Stimulated activated CD4-positive, alpha-beta T cell treated with anti-CD3 and anti-CD28 coated beads, Interleukin-12 subunit alpha, Interleukin-12 subunit beta, amount 100 ng/mL, for 48 hours (primary cell): ENCODE measurements around the gene UPK1A.
"Not testable (repeated sequence)": the region's sequence is repeated elsewhere in the genome, so short reads cannot be mapped to it uniquely, and the experiment has no call there.

ENCODE experiments used
- DNase-seq, 3 donors: peaks; one replicate each; pipeline ENCODE4 v3.0.0-alpha.2; 2020; ENCODE audit warnings: low read depth in 2 of 3, low spot score in 1 of 3

Gene UPK1A

DNA sequence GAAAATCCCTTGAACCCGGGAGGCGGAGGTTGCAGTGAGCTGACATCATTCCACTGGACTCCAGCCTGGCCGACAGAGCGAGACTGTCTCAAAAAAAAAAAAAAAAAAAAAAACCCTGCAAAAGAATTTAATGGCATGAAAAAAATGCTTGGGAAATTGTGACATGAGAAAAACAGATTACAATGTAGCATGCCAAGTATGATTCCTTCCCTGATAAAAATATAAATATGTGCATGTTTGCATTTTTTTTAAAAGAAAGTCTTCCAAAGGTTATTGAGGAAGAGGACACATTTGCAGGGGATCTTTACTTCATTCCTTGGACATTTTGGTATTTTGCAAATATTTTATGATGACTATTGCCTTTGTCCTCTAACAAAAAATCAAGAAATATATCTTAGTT lies 23.5 kb downstream of the UPK1A start:
- DNase-seq = no peak

- not testable (repeated sequence) for DNase-seq
Measured at GRCh38 chr19:35691106-35691505, 24.8 kb downstream of the UPK1A start.

DNA sequence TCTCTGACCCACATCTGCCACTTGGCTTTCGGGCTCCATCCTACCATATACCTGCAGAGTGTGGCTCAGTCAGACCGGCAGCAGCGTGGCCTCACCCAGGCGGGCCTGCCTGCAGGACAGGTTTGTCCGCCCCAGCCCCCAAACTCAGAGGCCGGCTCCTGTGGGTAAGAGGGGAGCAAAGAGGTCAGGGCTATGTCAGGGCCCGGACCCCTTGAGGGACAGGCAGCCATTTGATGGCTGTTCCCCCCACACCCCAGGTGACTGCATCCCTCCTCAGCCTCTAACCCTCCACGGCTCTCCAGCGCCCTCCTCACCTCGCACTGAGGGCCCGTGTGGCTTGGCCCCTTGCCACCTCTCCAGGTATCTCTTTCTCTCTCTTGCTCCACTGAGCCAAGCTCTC lies 25.7 kb downstream of the UPK1A start:
- no peak for DNase-seq

DNA sequence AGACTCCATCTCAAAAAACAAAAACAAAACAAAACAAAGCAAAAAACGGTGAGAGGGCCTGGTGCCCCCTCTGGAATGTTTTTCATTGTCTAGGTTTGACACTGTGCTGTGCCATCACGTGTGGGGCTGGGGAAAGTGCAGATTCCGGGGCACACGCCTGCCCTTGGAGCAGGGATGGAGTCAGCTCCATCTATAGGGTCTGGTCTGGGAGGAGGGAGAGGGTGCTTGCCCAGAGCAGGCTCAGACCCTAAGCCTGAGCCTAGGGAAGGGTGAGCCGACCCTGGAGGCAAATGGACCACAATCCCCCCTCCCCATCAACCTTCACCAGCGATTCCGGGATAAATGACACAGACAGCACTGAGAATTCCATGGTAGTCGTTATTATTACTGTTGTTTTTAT lies 27.1 kb downstream of the UPK1A start:
- no peak for DNase-seq

GRCh38 chr19:35693835-35694599 lies 27.7 kb downstream of the UPK1A start:
- peak; percentile 86 to 97 (median 86) for DNase-seq

DNA sequence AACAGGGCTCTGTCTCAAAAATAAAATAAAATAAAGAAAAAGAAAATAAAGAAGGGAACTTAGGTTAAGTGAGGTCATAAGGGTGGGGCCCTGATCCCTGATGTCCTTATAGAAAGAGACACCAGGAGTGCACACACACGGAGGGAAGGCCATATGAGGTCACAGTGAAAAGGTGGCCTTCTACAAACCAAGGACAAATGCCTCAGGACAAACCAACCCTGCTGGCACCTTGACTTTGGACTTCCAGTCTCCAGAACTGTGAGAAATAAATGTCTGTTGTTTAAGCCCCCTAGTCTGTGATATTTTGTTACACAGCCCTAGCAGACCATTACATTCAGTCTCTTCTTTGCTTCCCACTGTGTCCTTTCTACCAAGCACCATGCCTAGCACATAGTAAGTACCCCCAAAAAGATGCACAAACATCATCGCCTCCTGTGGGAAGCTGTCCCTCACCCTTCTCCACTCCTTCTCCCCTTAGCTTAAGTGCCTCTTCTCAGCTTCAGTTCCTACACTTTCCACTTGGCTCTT lies 29.6 kb downstream of the UPK1A start:
- no peak for DNase-seq

GRCh38 chr19:35696835-35697234 lies 30.5 kb downstream of the UPK1A start:
- no peak for DNase-seq

GRCh38 chr19:35702223-35703012 lies 36.1 kb downstream of the UPK1A start:
- peak; percentile 89 to 94 (median 89) for DNase-seq

- DNase-seq = no peak
Measured at GRCh38 chr19:35703343-35703742, 37.0 kb downstream of the UPK1A start.

DNA sequence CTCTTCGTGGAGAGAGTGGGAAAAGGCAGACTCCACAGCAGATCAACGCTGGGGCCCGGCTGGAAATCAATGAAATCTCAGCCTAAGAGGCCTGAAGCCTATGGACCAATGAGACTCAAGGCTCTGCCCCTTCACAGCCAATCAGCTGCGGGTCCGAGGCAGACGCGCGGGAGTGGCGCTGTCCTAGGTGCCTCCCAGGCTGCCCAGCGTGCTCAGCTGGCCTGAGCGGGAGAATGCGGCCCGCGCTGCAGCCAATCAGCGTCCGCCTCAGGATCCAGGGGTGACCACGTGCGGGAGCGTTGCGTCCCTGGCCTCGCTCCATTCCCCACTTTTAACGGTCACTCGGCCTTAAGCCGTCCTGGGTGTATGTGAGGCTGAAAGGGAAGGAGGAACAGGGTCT lies 37.9 kb downstream of the UPK1A start, which contains the start of gene ZBTB32:
TSS of gene ZBTB32 (plus strand) at position 341 of the 400 bp plus-strand sequence. CDS start 10,069 bp downstream, outside the sequence.
- DNase-seq = no peak

GRCh38 chr19:35708391-35708790 lies 42.1 kb downstream of the UPK1A start:
- no peak for DNase-seq

GRCh38 chr19:35710784-35711723 lies 44.7 kb downstream of the UPK1A start:
- DNase-seq = peak; percentile 54 to 72 (median 64)

DNA sequence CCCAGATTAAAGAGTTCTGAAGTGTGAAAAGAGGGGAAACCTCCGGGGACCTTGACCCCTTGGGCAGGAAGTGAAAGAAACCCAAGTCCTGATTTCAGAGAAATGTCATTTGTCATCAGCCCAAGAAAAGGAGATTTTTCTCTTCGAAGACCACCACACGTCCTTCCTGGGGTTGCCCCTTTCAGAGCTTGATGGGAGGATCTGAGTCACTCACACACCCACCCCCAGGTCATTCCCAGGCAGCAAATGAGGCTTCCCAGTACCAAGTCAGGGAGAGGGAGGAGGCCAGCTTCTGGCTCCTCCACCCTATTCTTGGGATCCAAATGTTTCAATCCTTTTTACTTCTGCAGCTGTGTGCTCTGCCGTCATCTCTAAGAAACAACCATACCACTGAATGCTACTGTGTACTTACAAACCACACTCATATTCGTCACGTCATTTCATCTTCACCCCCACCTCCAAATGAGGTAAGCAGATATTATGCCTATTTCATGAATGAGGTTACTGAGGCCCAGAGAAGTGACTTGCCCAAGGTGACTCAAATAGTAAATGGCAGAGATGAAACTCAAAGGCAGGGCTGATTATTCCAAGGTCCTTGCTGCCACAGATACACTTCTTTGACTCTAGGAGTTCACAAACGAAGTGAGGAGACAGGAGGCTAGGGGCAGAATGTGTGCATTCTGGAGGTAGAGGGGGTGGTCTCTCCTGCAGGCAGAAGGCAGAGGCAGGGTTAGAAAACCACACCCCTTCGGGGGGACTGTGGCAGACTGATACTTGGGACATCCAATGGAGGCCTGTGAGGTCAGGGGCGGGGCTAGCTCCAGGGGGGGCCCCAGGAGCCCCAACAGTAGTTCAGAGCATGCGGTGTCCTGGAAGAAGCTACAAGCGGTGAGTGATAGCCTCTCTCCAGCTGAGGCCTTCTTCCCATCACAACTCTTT lies 46.5 kb downstream of the UPK1A start:
- peak; percentile 76 to 83 (median 77) for DNase-seq

DNA sequence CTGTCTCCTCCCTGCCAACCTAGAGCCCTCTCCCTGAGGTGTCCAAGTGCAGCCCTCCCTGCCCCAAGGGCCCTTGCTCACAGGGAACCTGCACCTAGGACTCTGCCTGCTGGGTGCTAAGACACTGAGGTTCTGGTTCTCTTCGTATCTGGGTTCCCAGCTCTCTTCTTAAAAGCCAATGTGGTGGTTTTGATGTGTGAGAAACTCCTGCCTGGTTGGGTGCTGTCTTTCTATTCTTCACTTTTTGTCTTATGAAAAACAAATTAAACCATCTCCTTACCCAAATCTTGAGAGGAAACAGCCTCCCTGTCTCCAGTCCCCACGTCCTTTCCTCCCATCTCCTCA lies 47.2 kb downstream of the UPK1A start:
- no peak for DNase-seq

GRCh38 chr19:35713904-35714495 lies 47.7 kb downstream of the UPK1A start:
- DNase-seq = no peak

GRCh38 chr19:35714601-35715354 lies 48.5 kb downstream of the UPK1A start:
- no peak for DNase-seq

GRCh38 chr19:35715355-35715809 lies 49.1 kb downstream of the UPK1A start:
- no peak for DNase-seq

- DNase-seq = no peak
Measured at GRCh38 chr19:35715981-35716800, 49.9 kb downstream of the UPK1A start.
